Measurements from ENCODE around the gene HPRT1.

DNA sequence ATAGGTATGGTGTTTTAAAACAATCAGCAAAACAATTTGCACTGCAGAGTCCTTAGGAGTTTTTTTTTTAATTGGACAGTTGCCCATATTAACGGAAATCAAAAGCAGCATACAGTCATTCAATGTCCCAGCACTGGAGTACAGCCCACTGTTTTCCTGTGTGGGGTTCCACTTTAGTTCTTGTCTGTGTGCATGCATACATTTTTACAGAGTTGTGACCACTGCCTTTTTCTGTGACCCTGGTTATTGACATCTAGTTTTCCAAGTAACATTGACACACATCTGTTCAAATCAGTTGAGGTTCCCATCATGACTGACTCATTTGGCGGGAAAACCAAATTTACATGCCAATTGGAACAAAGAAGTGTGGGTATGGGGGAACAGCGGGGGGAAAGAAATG is 83.3 kb downstream of the HPRT1 start:
- TF ChIP-seq, protein P1, sequence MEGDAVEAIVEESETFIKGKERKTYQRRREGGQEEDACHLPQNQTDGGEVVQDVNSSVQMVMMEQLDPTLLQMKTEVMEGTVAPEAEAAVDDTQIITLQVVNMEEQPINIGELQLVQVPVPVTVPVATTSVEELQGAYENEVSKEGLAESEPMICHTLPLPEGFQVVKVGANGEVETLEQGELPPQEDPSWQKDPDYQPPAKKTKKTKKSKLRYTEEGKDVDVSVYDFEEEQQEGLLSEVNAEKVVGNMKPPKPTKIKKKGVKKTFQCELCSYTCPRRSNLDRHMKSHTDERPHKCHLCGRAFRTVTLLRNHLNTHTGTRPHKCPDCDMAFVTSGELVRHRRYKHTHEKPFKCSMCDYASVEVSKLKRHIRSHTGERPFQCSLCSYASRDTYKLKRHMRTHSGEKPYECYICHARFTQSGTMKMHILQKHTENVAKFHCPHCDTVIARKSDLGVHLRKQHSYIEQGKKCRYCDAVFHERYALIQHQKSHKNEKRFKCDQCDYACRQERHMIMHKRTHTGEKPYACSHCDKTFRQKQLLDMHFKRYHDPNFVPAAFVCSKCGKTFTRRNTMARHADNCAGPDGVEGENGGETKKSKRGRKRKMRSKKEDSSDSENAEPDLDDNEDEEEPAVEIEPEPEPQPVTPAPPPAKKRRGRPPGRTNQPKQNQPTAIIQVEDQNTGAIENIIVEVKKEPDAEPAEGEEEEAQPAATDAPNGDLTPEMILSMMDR (IDR thresholded peaks at IDR 0.05; ENCODE audit: low read depth, low read length, poor library complexity, severe bottlenecking) = no peak
- TF ChIP-seq EZH2phosphoT487 (IDR thresholded peaks at IDR 0.05; ENCODE audit: borderline replicate concordance, low read length) = no peak
